ENCODE results near the gene KRTAP5-2.
"Not testable (repeated sequence)": the region's sequence is repeated elsewhere in the genome, so short reads cannot be mapped to it uniquely, and the experiment has no call there.

Gene KRTAP5-2

DNA sequence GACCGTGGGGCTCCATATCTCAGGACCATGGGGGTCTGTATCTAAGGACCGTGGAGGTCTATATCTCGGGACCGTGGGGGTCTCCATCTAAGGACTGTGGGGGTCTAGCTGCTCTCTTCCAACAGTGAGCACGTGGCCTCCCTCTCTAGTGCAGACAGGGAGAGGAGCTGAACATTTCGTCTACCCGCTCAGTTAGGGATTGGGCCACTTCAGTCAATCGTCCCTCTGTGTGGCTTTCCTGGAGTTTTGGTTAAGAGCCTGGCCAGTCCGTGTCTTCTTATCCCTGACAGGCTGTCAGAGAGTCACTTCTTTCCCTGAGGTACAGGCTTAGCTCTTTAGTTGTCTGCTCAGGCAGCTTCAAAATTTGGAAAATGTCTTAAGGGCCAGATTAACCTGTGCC is 16.1 kb downstream of the KRTAP5-2 start:
- Mint-ChIP-seq H3K9me3 (peaks cover 23% of the 10 kb centered on the region), H3K27ac (no peak overlapping the region), H3K36me3 (ENCODE audit: low read depth) (no peaks in the 10 kb centered on the region)

DNA sequence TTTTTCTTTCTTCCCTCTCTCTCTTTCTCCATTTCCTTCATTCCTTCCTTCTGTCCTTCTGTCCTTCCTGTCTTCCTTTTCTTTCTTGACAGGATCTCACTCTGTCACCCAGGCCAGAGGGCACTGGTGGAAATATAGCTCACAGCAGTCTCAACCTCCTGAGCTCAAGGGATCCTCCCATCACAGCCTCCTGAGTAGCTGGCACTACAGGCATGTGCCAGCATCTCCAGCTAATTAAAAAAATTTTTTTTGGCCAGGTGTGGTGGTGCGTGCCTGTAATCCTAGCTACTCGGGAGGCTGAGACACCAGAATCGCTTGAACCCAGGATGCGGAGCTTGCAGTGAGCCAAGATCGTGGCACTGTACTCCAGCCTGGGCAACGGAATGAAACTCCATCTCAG is 21.3 kb downstream of the KRTAP5-2 start:
- Mint-ChIP-seq H3K4me1 (no peaks in the 10 kb centered on the region), H3K36me3 (ENCODE audit: low read depth) (no peaks in the 10 kb centered on the region), H3K27ac (no peak overlapping the region), H3K9me3 (peaks cover 16% of the 10 kb centered on the region), H3K27me3 (ENCODE audit: low read depth) (peaks cover 59% of the 10 kb centered on the region), H3K4me3 (peak overlapping the region in 1 of 3 experiments; percentile 45)
- TF ChIP-seq, protein P1, sequence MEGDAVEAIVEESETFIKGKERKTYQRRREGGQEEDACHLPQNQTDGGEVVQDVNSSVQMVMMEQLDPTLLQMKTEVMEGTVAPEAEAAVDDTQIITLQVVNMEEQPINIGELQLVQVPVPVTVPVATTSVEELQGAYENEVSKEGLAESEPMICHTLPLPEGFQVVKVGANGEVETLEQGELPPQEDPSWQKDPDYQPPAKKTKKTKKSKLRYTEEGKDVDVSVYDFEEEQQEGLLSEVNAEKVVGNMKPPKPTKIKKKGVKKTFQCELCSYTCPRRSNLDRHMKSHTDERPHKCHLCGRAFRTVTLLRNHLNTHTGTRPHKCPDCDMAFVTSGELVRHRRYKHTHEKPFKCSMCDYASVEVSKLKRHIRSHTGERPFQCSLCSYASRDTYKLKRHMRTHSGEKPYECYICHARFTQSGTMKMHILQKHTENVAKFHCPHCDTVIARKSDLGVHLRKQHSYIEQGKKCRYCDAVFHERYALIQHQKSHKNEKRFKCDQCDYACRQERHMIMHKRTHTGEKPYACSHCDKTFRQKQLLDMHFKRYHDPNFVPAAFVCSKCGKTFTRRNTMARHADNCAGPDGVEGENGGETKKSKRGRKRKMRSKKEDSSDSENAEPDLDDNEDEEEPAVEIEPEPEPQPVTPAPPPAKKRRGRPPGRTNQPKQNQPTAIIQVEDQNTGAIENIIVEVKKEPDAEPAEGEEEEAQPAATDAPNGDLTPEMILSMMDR (IDR thresholded peaks at IDR 0.05; ENCODE audit: unreplicated experiment in 3 of 3): no peak

More for the DNA sequence above, 16.1 kb downstream of the KRTAP5-2 start:
- Mint-ChIP-seq H3K27me3 (ENCODE audit: low read depth) (peaks cover 56% of the 10 kb centered on the region), H3K4me1 (no peaks in the 10 kb centered on the region), H3K4me3 (no peak overlapping the region)
- TF ChIP-seq, protein P1 (IDR thresholded peaks at IDR 0.05; ENCODE audit: unreplicated experiment in 3 of 3): no peak

DNA sequence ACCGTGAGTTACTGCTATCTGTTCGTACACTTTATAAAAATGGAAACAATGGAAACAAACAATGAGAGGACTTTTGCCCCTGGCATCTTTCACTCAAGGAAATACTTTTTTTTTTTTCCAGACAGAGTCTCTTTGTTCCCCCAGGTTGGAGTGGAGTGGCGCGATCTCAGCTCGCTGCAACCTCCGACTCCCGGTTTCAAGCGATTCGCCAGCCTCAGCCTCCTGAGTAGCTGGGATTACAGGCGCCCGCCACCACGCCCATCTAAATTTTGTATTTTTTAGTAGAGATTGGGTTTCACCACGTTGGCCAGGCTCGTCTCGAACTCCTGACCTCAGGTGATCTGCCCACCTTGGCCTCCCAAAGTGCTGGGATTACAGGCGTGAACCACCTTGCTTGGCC is 22.3 kb downstream of the KRTAP5-2 start:
- not testable (repeated sequence) for H3K36me3 Mint-ChIP-seq (ENCODE audit: low read depth); H3K4me1 Mint-ChIP-seq; H3K27ac Mint-ChIP-seq; H3K9me3 Mint-ChIP-seq
- peak overlapping the region in 1 of 3 experiments; percentile 19 for H3K4me3 Mint-ChIP-seq
- peaks cover 53% of the 10 kb centered on the region for H3K27me3 Mint-ChIP-seq (ENCODE audit: low read depth)

DNA sequence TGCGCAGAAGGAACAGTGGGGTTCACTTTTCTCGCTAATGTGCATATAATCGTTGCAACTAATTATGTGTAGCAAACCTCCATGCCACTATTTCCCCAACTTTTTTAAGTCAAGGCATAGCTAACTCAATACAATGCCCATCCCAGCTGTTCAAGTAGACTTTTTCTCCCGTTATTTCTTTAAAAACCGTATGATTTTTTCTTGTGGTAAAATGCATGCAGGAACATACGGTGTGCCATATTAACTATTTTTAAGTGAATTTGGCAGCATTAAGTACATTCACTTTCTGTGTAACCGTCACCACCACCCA is 23.2 kb downstream of the KRTAP5-2 start:
- no peaks in the 10 kb centered on the region for H3K36me3 Mint-ChIP-seq (ENCODE audit: low read depth)
- peaks cover 57% of the 10 kb centered on the region for H3K27me3 Mint-ChIP-seq (ENCODE audit: low read depth)
- no peak overlapping the region for H3K27ac Mint-ChIP-seq
- H3K9me3 Mint-ChIP-seq: peaks cover 8% of the 10 kb centered on the region
- H3K4me1 Mint-ChIP-seq: no peaks in the 10 kb centered on the region
- H3K4me3 Mint-ChIP-seq: peak overlapping the region; percentile 19 to 63 (median 54)
- TF ChIP-seq, protein P1 (IDR thresholded peaks at IDR 0.05; ENCODE audit: unreplicated experiment in 3 of 3): no peak

DNA sequence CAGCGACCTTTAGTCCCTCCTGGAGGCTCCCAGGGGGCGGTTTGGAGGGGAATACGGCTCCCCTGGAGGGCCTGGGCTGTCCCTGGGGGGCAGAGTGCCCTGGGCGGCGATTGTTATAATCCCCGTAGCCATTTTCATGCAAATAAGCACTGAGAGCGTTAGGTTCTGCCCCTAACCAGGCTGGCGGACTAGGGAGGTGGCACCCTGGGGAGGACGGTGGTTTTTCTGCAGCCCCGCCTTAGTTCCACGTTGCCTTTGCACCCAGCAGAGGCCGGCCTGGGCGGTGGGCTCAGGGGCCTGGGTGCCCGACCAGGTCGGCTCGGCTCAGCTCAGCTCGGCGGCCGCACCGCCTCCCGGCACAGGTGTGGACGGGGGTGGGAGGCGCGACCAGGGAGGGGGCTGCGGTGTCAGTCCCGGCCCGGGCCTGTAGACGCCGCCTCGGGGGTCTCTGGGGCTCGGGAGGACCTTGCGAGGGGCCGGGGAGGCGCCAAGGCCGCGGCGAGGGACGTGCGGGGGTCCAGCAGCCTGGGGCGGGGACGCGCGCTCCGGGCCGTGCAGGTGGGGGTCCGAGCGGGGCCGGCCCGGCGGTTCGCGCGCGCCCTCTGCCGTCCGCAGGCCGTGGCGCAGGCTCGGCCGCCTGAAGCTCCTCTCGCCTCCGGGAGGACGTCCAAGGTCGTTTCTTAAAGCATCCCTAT is 23.7 kb downstream of the KRTAP5-2 start:
- TF ChIP-seq, protein P1 (IDR thresholded peaks at IDR 0.05; ENCODE audit: unreplicated experiment in 3 of 3): peak; percentile 69 to 92 (median 84)
- H3K9me3 Mint-ChIP-seq: peaks cover 8% of the 10 kb centered on the region
- peak overlapping the region; percentile 56 to 63 (median 58) for H3K4me3 Mint-ChIP-seq
- H3K27me3 Mint-ChIP-seq (ENCODE audit: low read depth): peaks cover 62% of the 10 kb centered on the region
- H3K36me3 Mint-ChIP-seq (ENCODE audit: low read depth): no peaks in the 10 kb centered on the region
- H3K4me1 Mint-ChIP-seq: no peaks in the 10 kb centered on the region
- H3K27ac Mint-ChIP-seq: no peak overlapping the region

DNA sequence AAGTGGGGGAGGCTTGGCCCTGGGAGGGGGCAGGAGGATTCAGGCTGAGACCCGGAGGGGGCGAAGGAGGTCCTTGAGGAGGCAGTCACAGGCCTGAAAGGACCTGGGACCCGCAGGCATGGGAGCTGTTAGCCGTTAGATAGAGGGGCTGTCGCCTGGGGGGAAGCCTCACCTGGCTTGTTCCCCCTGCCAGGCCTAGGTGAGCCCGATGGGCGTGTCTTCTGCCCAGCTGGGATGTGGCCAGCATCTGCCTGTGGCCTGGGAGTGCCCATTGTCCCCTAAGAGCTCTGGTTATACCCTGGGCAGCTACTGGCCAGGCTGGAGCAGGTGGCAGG is 24.2 kb downstream of the KRTAP5-2 start:
- peak overlapping the region; percentile 39 to 58 (median 56) for H3K4me3 Mint-ChIP-seq
- H3K27me3 Mint-ChIP-seq (ENCODE audit: low read depth): peaks cover 66% of the 10 kb centered on the region
- H3K36me3 Mint-ChIP-seq (ENCODE audit: low read depth): no peaks in the 10 kb centered on the region
- peaks cover 7% of the 10 kb centered on the region for H3K9me3 Mint-ChIP-seq
- TF ChIP-seq, protein P1 (IDR thresholded peaks at IDR 0.05; ENCODE audit: unreplicated experiment in 3 of 3): no peak
- H3K27ac Mint-ChIP-seq: no peak overlapping the region
- H3K4me1 Mint-ChIP-seq: no peaks in the 10 kb centered on the region

Measured in nephron (organoid).